Hair follicle dermal papilla cell (primary cell): ENCODE data around the gene TMEM151A. TPM values are rescaled to one million over a fixed set of nuclear protein-coding genes. Genes with fewer than 3 reads are reported as not detected.

ENCODE experiments used
- total RNA-seq: library from RNA; depleted of rRNA; stranded (reverse); fragments of >200 nt; gene quantifications from 2 replicates; pipeline ENCODE4 v1.2.3, GENCODE V29; 2012

The TMEM151A gene
- 0.16 and 0.24 TPM in 2 replicates for total RNA-seq

GRCh38 chr11:66291706-66292542, at the start of gene TMEM151A:
TMEM151A (plus strand) TSS chr11:66291894; CDS start chr11:66292014, 120 bp downstream.

GRCh38 chr11:66268244-66268951, 23.3 kb upstream of the TMEM151A start, which contains the start of gene RAB1B:
RAB1B (plus strand) TSS chr11:66268639; CDS start chr11:66268680, 41 bp downstream.

GRCh38 chr11:66277471-66278362, 14.0 kb upstream of the TMEM151A start, which contains the start of gene CNIH2:
CNIH2 (plus strand) TSS chr11:66278175; CDS start chr11:66278457, 282 bp downstream.

GRCh38 chr11:66288671-66289547, 2.8 kb upstream of the TMEM151A start, which contains the start of gene YIF1A:
YIF1A (minus strand) TSS chr11:66289143; CDS start chr11:66288985, 158 bp downstream.

GRCh38 chr11:66316849-66317251, 25.2 kb downstream of the TMEM151A start, which contains the start of gene CD248:
CD248 (minus strand) TSS chr11:66317044; CDS start chr11:66317027, 17 bp downstream.

GRCh38 chr11:66336234-66337102, 44.8 kb downstream of the TMEM151A start, which contains the start of gene RIN1:
RIN1 (minus strand) TSS chr11:66336434; CDS start chr11:66336402, 32 bp downstream.

GRCh38 chr11:66344550-66345315, 53.0 kb downstream of the TMEM151A start, which contains the start of gene BRMS1:
BRMS1 (minus strand) TSS chr11:66345104; CDS start chr11:66342234, 2,870 bp downstream.

Other genes starting within 250 kb of the TMEM151A start
- gene GAL3ST3, start 242.7 kb upstream of the TMEM151A start, total RNA-seq = 0.16 TPM in 1 of 2 replicates, not detected in the other
- gene SF3B2, start 239.5 kb upstream of the TMEM151A start, total RNA-seq = 117 and 171 TPM in 2 replicates
- gene PACS1, start 221.6 kb upstream of the TMEM151A start, total RNA-seq = 41.7 and 44.0 TPM in 2 replicates
- 19.9 and 22.6 TPM in 2 replicates for gene KLC2, start 34.2 kb upstream of the TMEM151A start, total RNA-seq
- gene RAB1B, start 23.3 kb upstream of the TMEM151A start, total RNA-seq = 98.2 and 118 TPM in 2 replicates
- gene CNIH2, start 13.7 kb upstream of the TMEM151A start, total RNA-seq = 0.16 TPM in 1 of 2 replicates, not detected in the other
- 148 and 155 TPM in 2 replicates for gene YIF1A, start 2.8 kb upstream of the TMEM151A start, total RNA-seq
- 172 and 174 TPM in 2 replicates for gene CD248, start 25.1 kb downstream of the TMEM151A start, total RNA-seq
- 32.3 and 32.9 TPM in 2 replicates for gene RIN1, start 44.5 kb downstream of the TMEM151A start, total RNA-seq
- 35.4 and 40.2 TPM in 2 replicates for gene BRMS1, start 53.2 kb downstream of the TMEM151A start, total RNA-seq
- gene B4GAT1, start 55.7 kb downstream of the TMEM151A start, total RNA-seq = 28.3 and 29.0 TPM in 2 replicates
- gene SLC29A2, start 79.9 kb downstream of the TMEM151A start, total RNA-seq = 0.24 and 0.81 TPM in 2 replicates
- under 0.01 TPM in 1 of 2 replicates, not detected in the other for gene NPAS4, start 129.1 kb downstream of the TMEM151A start, total RNA-seq
- 19.0 and 24.8 TPM in 2 replicates for gene MRPL11, start 147.0 kb downstream of the TMEM151A start, total RNA-seq
- 21.5 and 23.9 TPM in 2 replicates for gene PELI3, start 175.0 kb downstream of the TMEM151A start, total RNA-seq
- 38.9 and 43.0 TPM in 2 replicates for gene DPP3, start 188.5 kb downstream of the TMEM151A start, total RNA-seq
- gene BBS1, start 218.7 kb downstream of the TMEM151A start, total RNA-seq = 30.4 and 43.0 TPM in 2 replicates